NB4 (cell line): ENCODE measurements around the gene DBNL.

Source experiments
- CTCF ChIP-seq: IDR thresholded peaks from one replicate; pipeline ENCODE4 v1.5.1; 2012; ENCODE audit warnings: low read depth, low read length
- MAX ChIP-seq: IDR thresholded peaks from 2 replicates; pipeline ENCODE4 v1.6.1; 2011; ENCODE audit warnings: low read depth, low read length
- MYC ChIP-seq: IDR thresholded peaks from 2 replicates; pipeline ENCODE4 v1.6.1; 2011; ENCODE audit warnings: low read depth, low read length
- POLR2A ChIP-seq: IDR thresholded peaks from 2 replicates; pipeline ENCODE4 v1.6.1; 2011; ENCODE audit warnings: mild to moderate bottlenecking; ENCODE audit not compliant: insufficient read length; ENCODE audit errors: extremely low read depth

- TF ChIP-seq CTCF, result no peak
- TF ChIP-seq POLR2A, result no peak
- TF ChIP-seq MAX, result no peak
- no peak for TF ChIP-seq MYC
Observed at GRCh38 chr7:44051611-44052220, 7.2 kb downstream of the DBNL start.
